Limb (tissue), 2 donors: Measurements from ENCODE around the gene SLC25A40.
"Not testable (repeated sequence)": the region's sequence is repeated elsewhere in the genome, so short reads cannot be mapped to it uniquely, and the experiment has no call there.

Experiments used
- DNase-seq, 2 donors: peaks; one replicate each; pipeline ENCODE4 v3.0.0-alpha.2; 2016; ENCODE audit errors: extremely low spot score in 2 of 2

Gene SLC25A40, protein sequence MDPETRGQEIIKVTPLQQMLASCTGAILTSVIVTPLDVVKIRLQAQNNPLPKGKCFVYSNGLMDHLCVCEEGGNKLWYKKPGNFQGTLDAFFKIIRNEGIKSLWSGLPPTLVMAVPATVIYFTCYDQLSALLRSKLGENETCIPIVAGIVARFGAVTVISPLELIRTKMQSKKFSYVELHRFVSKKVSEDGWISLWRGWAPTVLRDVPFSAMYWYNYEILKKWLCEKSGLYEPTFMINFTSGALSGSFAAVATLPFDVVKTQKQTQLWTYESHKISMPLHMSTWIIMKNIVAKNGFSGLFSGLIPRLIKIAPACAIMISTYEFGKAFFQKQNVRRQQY

GRCh38 chr7:87876040-87876868 is at the start of gene SLC25A40, which contains the start of gene DBF4:
TSS of gene SLC25A40 (minus strand) at chr7:87876360. CDS start at chr7:87858727, 17,633 bp downstream.
TSS of gene DBF4 (plus strand) at chr7:87876493. CDS start at chr7:87876733, 240 bp downstream.
- peak; percentile 94 to 95 for DNase-seq

DNA sequence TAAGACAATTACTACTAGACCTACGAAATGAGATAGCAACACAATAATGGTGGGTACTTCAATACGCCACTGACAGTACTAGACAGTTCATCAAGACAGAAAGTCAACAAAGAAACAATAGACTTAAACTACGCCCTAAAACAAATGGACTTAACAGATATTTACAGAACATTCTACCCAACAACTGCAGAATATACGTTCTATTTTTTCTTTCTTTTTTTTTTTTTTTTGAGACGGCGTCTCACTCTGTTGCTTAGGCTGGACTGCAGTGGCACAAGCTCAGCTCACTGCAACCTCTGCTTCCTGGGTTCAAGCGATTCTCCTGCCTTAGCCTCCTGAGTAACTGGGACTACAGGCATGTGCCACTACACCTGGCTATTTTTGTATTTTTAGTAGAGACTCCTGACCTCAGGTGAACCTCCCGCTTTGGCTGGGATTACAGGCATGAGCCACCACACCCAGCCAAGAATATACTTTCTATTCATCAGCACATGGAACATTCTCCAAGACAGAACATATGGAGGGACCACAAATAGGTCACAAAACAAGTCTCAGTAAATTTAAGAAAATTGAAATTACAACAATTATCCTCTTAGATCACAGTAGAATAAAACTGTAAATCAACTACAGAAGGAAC is 46.7 kb upstream of the SLC25A40 start:
- DNase-seq, result not testable (repeated sequence)

- no peak for DNase-seq
Observed at GRCh38 chr7:87920578-87920977, 44.4 kb upstream of the SLC25A40 start.

- no peak for DNase-seq
Observed at GRCh38 chr7:87919875-87920274, 43.7 kb upstream of the SLC25A40 start.

GRCh38 chr7:87918740-87919139 is 42.6 kb upstream of the SLC25A40 start:
- no peak for DNase-seq

DNA sequence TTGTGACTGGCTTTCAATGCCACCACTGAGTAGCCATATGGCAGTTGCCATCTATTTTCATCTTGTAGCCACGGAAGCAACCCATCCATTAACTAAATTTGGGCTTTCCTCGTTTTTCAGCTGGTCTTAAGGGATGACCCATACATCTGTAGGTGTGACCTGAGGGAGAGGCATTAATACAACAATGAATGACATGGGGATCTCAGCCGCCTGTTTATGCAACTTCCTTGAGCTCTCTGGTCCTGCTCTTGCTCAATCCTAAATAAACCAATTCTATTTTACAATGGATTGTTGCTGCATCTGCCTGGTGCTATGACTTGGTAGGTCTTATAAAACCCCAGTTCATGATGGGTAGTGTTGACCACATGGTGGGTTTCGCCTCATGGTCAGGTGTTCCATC is 36.0 kb upstream of the SLC25A40 start:
- no peak for DNase-seq

DNA sequence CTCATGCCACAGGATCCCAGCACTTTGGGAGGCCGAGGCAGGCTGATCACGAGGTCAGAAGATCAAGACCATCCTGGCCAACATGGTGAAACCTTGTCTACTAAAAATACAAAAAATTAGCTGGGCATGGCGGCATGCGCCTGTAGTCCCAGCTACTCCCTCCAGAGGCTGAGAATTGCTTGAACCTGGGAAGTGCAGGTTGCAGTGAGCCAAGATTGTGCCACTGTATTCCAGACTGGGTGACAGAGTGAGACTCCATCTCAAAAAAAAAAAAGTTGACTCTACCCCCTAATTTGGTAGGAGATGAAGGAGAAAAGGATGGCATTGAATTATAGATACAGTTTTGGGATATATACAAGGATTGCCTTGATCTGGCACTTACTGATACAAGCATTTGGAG is 32.7 kb upstream of the SLC25A40 start:
- not testable (repeated sequence) for DNase-seq

GRCh38 chr7:87907136-87907906 is 31.2 kb upstream of the SLC25A40 start:
- DNase-seq, result not testable (repeated sequence)

- DNase-seq, result no peak
Observed at GRCh38 chr7:87899255-87899654, 23.1 kb upstream of the SLC25A40 start.

GRCh38 chr7:87895363-87895762 is 19.2 kb upstream of the SLC25A40 start:
- no peak for DNase-seq

DNA sequence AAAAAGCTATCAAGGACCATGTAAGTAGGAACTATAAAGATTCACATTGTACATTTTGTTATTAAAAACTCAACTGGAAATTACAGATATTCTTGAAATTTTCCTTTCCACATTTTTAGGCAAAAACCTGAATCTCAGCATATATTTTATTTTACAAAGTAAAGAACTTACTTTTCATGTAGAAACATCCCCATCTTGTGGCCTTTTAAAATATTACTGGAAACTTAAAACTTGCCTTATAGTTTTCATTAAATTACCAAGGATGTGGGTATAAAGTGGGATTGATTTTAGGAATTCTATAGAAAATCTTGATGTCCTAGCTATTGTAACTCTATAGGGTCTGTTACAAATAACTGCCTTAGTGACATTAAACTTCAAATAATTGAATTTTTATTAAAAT is 10.7 kb upstream of the SLC25A40 start:
- DNase-seq, result peak in 1 of 2 donors; percentile 55

DNA sequence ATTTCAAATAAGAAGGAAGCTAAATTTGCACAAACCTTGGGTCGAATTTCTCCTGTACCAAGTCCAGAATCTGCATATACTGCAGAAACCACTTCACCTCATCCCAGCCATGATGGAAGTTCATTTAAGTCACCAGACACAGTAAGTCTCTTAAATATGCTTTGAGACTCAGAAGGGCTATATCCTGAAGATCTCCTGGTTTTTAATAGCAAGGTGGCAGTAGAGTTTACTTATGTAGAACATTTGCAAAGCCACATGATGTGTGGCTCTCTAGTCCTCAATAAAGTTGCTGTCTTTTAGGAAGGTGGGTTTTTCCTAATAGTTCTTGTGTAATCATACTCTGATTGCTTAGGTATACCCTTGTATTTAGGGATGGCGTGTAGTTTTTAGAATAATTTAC is 8.9 kb upstream of the SLC25A40 start:
- no peak for DNase-seq

- no peak for DNase-seq
Observed at GRCh38 chr7:87882151-87882937, 6.2 kb upstream of the SLC25A40 start.

GRCh38 chr7:87878208-87878735 is 2.1 kb upstream of the SLC25A40 start:
- no peak for DNase-seq

- DNase-seq, result no peak
Observed at GRCh38 chr7:87877366-87878040, 1.3 kb upstream of the SLC25A40 start.

DNA sequence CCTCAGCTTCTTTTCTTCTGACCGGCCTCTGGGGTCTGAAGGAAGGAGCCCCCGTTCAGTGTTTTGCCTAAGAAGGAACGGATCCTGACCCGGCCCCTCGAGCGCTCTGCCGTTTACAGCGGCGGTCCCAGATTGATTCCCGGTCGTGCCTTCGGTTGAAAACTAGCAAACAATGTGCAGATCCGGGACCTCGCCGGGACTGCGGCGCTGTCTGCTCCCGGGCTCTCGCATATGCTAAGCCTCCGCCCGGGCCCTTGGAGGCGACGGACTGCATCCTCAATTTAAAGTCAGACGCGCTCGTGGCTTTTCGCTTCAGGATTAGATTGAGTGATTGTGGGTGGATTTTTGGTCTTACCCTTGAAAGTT is 692 bp upstream of the SLC25A40 start:
- DNase-seq, result peak; percentile 51 to 78

DNA sequence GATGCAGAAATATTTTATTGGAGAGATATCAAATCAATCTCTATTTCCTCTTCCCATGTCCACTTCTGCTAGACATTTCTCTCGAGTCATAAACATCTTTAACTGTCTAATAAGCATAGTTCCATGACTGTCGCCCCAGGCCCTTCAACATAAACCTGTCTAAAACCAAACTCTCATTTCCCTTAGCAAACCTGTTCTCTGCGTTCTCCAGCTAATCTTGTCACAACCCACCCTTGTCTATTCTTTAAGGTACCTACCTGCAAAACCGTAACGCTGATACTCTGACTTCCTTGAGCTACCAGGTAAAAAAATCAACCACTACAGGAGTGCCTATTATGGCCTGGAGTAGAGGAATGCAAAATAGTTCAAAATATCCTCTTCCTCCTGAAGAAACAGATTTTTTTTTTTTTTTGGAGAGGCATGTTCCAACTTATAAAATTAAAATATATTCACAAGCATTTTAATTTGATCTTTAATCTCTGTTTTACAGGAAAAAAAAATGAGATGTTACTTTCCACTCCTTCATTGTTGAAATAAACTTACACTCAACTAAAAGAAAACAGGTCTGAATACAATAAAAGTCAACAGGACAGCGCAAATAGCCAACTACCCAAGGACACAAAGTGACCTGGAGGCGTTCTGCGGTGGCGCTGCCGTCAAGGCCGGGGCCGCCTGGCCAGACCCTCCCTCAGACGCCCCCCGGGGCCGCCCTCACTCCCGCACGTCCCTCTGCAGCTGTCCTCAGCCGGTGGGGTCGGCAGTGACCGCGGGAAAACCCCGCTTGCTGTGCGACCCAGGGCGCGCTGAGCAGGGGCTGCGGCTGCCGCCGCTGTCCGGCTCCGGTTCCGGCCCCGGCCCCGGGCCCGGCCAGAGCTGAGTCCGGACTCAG is 765 bp downstream of the SLC25A40 start:
- DNase-seq, result peak in 1 of 2 donors; percentile 36

DNA sequence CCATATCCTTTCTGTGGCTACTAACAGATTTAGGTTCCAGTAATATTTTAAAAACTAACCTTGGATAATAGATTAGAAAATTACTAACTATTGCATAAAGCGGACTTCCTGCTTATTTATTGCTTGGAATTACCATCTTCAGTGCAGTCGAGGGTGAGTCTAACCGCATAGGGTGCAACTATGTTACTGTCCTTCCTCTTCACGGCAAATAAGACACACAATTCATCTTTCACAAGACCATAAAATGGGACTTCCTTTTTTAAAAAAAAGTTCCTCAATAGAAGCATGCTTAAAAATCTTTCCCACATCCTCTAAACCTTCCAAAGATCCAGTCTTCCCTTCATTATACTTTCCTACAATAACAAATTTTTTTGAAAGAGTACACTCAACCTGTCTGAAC is 2.1 kb downstream of the SLC25A40 start:
- DNase-seq, result no peak

DNA sequence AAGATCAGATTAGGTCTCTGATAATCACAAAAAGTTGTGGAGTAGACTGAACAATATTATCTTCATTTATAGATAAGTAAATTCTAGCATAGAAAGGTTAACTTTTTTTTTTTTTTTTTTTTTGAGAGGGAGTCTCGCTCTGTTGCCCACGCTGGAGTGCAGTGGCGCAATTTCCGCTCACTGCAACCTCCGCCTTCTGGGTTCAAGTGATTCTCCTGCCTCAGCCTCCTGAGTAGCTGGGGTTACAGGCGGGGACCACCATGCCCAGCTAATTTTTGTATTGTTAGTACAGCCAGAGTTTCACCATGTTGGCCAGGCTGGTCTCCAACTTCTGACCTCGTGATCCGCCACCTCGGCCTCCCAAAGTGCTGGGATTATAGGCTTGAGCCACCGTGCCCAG is 2.8 kb downstream of the SLC25A40 start:
- DNase-seq, result not testable (repeated sequence)
